ENCODE results near the gene WWC2.

GRCh38 chr4:183353557-183353956, 254.5 kb downstream of the WWC2 start:
- TF ChIP-seq CTCF (IDR thresholded peaks at IDR 0.05; ENCODE audit: borderline replicate concordance, extremely low read depth, low read length, poor library complexity, severe bottlenecking) = no peak
- TF ChIP-seq EZH2 (IDR thresholded peaks at IDR 0.05; ENCODE audit: borderline replicate concordance, low read depth, low read length, severe bottlenecking) = no peak
